ENCODE data around the gene SLC35F1.

- TF ChIP-seq YY1 (IDR thresholded peaks at IDR 0.05; ENCODE audit: low read depth) (no peak), MAX (IDR thresholded peaks at IDR 0.05) (no peak), NFIC (IDR thresholded peaks at IDR 0.05) (no peak), CEBPB (IDR thresholded peaks at IDR 0.05) (no peak), REST (IDR thresholded peaks at IDR 0.05; ENCODE audit: low read depth) (no peak), EP300 (IDR thresholded peaks at IDR 0.05; ENCODE audit: borderline replicate concordance) (no peak), FOXM1 (IDR thresholded peaks at IDR 0.05; ENCODE audit: borderline replicate concordance, low read depth) (no peak), CREB1 (IDR thresholded peaks at IDR 0.05; ENCODE audit: low read depth) (no peak)
These were observed 22.4 kb downstream of the SLC35F1 start for GRCh38 chr6:117929501-117929900.

All from Ishikawa (cell line).